Measurements from ENCODE around the gene MAGI1. TPM values are rescaled to one million over a fixed set of nuclear protein-coding genes. Genes with fewer than 3 reads are reported as not detected.

MAGI1 gene
- total RNA-seq, 1 experiment from 2014 or later: 38.6 TPM

DNA sequence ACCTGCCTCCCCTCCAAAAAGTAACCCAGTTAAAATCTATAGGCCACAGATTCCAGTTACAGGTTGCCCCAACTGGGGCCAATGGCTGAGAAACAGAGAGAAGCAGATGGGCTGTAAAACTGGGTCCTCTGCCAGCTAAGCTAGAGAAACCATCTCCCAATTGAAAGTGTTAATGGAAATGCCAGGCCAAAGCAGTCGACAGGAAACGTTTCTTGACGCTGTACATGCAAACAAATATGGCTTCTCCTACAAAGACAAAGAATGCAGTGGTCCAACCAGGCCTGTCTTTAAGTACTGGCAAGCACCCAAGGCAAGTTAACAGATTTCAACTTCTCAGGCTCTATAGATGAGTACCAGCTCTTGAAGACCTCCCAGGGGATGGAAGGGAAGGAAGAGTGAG, 71.3 kb downstream of the MAGI1 start:
- BruUV-seq (replicated peaks): no TSS peak
- intact Hi-C loops (cut with micrococcal nuclease): no loop called here
- Histone ChIP-seq H3K9ac (ENCODE audit: low read length) (no peak overlapping the region), H3K4me3 (replicated peaks in 1 of 2; ENCODE audit: low read depth in 1 of 2, low read length in 2 of 2) (no peak overlapping the region), H3K9me2 (ENCODE audit: insufficient read depth) (no peaks in the 10 kb centered on the region), H3K27ac (ENCODE audit: low read depth, low read length) (no peak overlapping the region), H3K36me3 (ENCODE audit: control insufficient read depth in 1 of 2, insufficient read depth in 2 of 2, low read length in 2 of 2) (no peaks in the 10 kb centered on the region), H2AFZ (ENCODE audit: low read depth, low read length, poor library complexity, severe bottlenecking) (no peak overlapping the region), H3K4me2 (ENCODE audit: low read length) (no peak overlapping the region), H3K4me1 (ENCODE audit: control insufficient read depth in 1 of 2, insufficient read depth in 2 of 2, low read length in 2 of 2) (peaks cover 66 to 82% of the 10 kb centered on the region in 2 experiments), H3K79me2 (ENCODE audit: insufficient read depth, low read length) (peaks cover 6% of the 10 kb centered on the region), H4K20me1 (ENCODE audit: insufficient read depth) (no peaks in the 10 kb centered on the region), H3K9me3 (ENCODE audit: control insufficient read depth in 1 of 2, insufficient read depth in 1 of 2, low read depth in 1 of 2, low read length in 2 of 2) (no peaks in the 10 kb centered on the region), H3K27me3 (ENCODE audit: insufficient read depth, low read length) (no peaks in the 10 kb centered on the region)
- CTCF ChIA-PET: no interaction called here
- TF ChIP-seq, protein P1, sequence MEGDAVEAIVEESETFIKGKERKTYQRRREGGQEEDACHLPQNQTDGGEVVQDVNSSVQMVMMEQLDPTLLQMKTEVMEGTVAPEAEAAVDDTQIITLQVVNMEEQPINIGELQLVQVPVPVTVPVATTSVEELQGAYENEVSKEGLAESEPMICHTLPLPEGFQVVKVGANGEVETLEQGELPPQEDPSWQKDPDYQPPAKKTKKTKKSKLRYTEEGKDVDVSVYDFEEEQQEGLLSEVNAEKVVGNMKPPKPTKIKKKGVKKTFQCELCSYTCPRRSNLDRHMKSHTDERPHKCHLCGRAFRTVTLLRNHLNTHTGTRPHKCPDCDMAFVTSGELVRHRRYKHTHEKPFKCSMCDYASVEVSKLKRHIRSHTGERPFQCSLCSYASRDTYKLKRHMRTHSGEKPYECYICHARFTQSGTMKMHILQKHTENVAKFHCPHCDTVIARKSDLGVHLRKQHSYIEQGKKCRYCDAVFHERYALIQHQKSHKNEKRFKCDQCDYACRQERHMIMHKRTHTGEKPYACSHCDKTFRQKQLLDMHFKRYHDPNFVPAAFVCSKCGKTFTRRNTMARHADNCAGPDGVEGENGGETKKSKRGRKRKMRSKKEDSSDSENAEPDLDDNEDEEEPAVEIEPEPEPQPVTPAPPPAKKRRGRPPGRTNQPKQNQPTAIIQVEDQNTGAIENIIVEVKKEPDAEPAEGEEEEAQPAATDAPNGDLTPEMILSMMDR (IDR thresholded peaks at IDR 0.05 in 2 of 3, conservative IDR thresholded peaks at IDR 0.05 in 1 of 3; ENCODE audit: borderline replicate concordance in 1 of 3, insufficient read depth in 1 of 3, low read depth in 2 of 3, low read length in 2 of 3): no peak
- no peak for TF ChIP-seq POLR2AphosphoS5 (IDR thresholded peaks at IDR 0.05; ENCODE audit: low read depth, low read length)
- TF ChIP-seq SP1 (IDR thresholded peaks at IDR 0.05; ENCODE audit: low read depth): no peak
- no peak for TF ChIP-seq ZNF274 (IDR thresholded peaks at IDR 0.05; ENCODE audit: low read depth, low read length)
- no peak for TF ChIP-seq ZFX (IDR thresholded peaks at IDR 0.05)
- TF ChIP-seq CBX3 (IDR thresholded peaks at IDR 0.05; ENCODE audit: low read depth): no peak
- no peak for TF ChIP-seq SIN3A (IDR thresholded peaks at IDR 0.05; ENCODE audit: low read depth)
- no peak for TF ChIP-seq EZH2phosphoT487 (IDR thresholded peaks at IDR 0.05; ENCODE audit: borderline replicate concordance)
- TF ChIP-seq YY1 (IDR thresholded peaks at IDR 0.05; ENCODE audit: extremely low read depth, insufficient replicate concordance, low read depth, low read length): no peak
- TF ChIP-seq JUND (IDR thresholded peaks at IDR 0.05): no peak
- TF ChIP-seq FOSL1 (IDR thresholded peaks at IDR 0.05; ENCODE audit: low read depth): no peak
- TF ChIP-seq, protein P2, sequence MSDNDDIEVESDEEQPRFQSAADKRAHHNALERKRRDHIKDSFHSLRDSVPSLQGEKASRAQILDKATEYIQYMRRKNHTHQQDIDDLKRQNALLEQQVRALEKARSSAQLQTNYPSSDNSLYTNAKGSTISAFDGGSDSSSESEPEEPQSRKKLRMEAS (IDR thresholded peaks at IDR 0.05): no peak
- TF ChIP-seq, protein P3, sequence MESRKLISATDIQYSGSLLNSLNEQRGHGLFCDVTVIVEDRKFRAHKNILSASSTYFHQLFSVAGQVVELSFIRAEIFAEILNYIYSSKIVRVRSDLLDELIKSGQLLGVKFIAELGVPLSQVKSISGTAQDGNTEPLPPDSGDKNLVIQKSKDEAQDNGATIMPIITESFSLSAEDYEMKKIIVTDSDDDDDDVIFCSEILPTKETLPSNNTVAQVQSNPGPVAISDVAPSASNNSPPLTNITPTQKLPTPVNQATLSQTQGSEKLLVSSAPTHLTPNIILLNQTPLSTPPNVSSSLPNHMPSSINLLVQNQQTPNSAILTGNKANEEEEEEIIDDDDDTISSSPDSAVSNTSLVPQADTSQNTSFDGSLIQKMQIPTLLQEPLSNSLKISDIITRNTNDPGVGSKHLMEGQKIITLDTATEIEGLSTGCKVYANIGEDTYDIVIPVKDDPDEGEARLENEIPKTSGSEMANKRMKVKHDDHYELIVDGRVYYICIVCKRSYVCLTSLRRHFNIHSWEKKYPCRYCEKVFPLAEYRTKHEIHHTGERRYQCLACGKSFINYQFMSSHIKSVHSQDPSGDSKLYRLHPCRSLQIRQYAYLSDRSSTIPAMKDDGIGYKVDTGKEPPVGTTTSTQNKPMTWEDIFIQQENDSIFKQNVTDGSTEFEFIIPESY (IDR thresholded peaks at IDR 0.05; ENCODE audit: extremely low read depth, insufficient replicate concordance, low read length): no peak
- no peak for TF ChIP-seq RAD21 (IDR thresholded peaks at IDR 0.05; ENCODE audit: low read depth)
- no peak for TF ChIP-seq EGR1 (IDR thresholded peaks at IDR 0.05; ENCODE audit: low read depth)
- TF ChIP-seq, protein P4, sequence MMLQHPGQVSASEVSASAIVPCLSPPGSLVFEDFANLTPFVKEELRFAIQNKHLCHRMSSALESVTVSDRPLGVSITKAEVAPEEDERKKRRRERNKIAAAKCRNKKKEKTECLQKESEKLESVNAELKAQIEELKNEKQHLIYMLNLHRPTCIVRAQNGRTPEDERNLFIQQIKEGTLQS (IDR thresholded peaks at IDR 0.05): no peak
- TF ChIP-seq EZH2 (IDR thresholded peaks at IDR 0.05): no peak
- no peak for TF ChIP-seq POLR2A (IDR thresholded peaks at IDR 0.05; ENCODE audit: borderline replicate concordance, extremely low read depth, insufficient read depth, insufficient read length)
- no peak for DNase-seq (ENCODE audit: low read depth, low spot score)
- no peak for ATAC-seq
- POLR2A ChIA-PET: no interaction called here
- RAD21 ChIA-PET (ENCODE audit: low non-redundant PET in 1 of 2, low total read pairs in 2 of 2, uncharacterized antibody in 2 of 2, unreplicated experiment in 2 of 2): no interaction called here
